Myocyte (in vitro differentiated cells): ENCODE measurements around the gene ARCN1. TPM values are rescaled to one million over a fixed set of nuclear protein-coding genes. Genes with fewer than 3 reads are reported as not detected.

Source experiments
- DNase-seq: peaks from one replicate; pipeline ENCODE4 v3.0.0-alpha.2; 2012; ENCODE audit warnings: low read depth
- polyA plus RNA-seq: library from polyadenylated mRNA; unstranded; fragments of >200 nt; gene quantifications from one replicate; pipeline ENCODE4 v1.2.1, GENCODE V29; 2012; ENCODE audit warnings: missing spikeins
- total RNA-seq: library from RNA; depleted of rRNA; stranded (reverse); fragments of >200 nt; gene quantifications from 2 replicates; pipeline ENCODE4 v1.2.3, GENCODE V29; 2014

ARCN1 gene
- total RNA-seq: 110 and 132 TPM in 2 replicates
- polyA plus RNA-seq: 131 TPM

- peak; percentile 81 for DNase-seq
These were observed at the start of gene ARCN1 for GRCh38 chr11:118572061-118572980. TSS of gene ARCN1 (plus strand) at chr11:118572409. CDS start at chr11:118572548, 139 bp downstream.

GRCh38 chr11:118522571-118523072, 49.6 kb upstream of the ARCN1 start:
- peak; percentile 83 for DNase-seq

GRCh38 chr11:118524356-118524755, 47.9 kb upstream of the ARCN1 start:
- peak; percentile 60 for DNase-seq

- DNase-seq: peak; percentile 93
These were observed 47.3 kb upstream of the ARCN1 start for GRCh38 chr11:118524757-118525470.

DNA sequence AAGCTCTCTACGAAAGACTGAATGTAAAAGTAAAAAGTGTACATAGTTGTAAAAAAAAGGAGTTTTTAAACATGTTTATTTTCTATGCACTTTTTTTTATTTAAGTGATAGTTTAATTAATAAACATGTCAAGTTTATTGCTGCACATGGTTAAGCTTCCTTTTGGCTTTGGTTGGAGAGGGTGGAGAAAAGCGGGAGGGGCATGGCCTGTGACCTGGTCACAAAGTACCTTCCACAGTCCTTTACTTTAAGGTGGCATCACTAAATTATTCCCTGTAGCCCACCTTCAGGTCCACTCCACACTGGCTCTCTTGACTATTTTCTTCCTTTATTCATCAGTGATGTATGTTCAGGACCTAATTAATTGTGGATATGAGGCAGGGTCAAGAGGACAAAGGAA, 45.5 kb upstream of the ARCN1 start:
- DNase-seq: no peak

DNA sequence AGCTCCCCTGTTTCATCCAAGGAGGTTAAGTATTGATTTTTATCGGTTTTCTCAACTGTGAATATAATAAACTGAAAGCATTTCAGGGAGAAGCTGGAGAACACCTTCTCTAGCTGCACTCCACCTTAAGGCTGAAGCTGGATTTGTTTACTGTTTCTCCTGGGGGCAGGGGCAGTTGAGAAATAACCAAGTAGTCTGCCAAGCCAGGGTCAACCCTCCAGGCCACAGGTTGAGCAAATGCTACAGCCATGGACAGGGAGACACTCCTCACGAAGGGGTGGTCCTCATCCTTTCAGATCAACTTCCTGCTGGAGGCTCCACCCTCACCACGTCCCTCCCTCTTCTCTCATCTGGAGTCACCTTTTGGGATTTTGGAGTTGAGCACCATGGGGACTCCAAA, 45.1 kb upstream of the ARCN1 start, which contains the start of gene TTC36:
TTC36 (plus strand) TSS at position 366 of the 400 bp plus-strand sequence; CDS start at position 387, 21 bp downstream.
- DNase-seq: no peak

GRCh38 chr11:118528511-118528910, 43.7 kb upstream of the ARCN1 start:
- DNase-seq: no peak

- peak; percentile 35 for DNase-seq
These were observed 42.5 kb upstream of the ARCN1 start for GRCh38 chr11:118529584-118530175.

GRCh38 chr11:118530180-118530682, 42.0 kb upstream of the ARCN1 start:
- DNase-seq: no peak

- DNase-seq: peak; percentile 88
These were observed 41.3 kb upstream of the ARCN1 start, which contains the start of gene TMEM25 for GRCh38 chr11:118530683-118531596. TSS of gene TMEM25 (plus strand) at chr11:118531192. CDS start at chr11:118531802, 610 bp downstream.

DNA sequence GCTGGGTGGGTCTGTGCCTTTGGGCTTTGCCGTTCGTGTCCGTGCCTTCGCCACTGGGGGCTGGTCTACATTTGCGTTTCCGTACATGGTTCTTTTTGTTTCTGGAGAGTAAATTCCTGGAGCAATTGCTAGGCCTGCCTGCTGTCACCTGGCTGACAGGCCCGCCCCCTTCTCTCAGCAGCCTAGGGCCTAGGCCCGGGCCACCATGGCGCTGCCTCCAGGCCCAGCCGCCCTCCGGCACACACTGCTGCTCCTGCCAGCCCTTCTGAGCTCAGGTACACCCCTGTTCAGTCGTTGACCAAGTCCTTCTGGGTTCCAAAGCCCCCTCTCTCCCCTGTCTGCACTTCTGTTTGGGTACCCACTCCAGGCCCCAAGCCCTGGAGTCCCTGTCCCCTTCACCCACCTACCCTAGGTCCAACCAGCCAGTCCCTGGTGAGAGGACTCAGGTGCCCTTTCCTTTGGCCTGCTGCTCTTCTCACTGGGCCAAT, 40.6 kb upstream of the ARCN1 start:
- DNase-seq: no peak

GRCh38 chr11:118532091-118532490, 40.1 kb upstream of the ARCN1 start:
- DNase-seq: no peak

DNA sequence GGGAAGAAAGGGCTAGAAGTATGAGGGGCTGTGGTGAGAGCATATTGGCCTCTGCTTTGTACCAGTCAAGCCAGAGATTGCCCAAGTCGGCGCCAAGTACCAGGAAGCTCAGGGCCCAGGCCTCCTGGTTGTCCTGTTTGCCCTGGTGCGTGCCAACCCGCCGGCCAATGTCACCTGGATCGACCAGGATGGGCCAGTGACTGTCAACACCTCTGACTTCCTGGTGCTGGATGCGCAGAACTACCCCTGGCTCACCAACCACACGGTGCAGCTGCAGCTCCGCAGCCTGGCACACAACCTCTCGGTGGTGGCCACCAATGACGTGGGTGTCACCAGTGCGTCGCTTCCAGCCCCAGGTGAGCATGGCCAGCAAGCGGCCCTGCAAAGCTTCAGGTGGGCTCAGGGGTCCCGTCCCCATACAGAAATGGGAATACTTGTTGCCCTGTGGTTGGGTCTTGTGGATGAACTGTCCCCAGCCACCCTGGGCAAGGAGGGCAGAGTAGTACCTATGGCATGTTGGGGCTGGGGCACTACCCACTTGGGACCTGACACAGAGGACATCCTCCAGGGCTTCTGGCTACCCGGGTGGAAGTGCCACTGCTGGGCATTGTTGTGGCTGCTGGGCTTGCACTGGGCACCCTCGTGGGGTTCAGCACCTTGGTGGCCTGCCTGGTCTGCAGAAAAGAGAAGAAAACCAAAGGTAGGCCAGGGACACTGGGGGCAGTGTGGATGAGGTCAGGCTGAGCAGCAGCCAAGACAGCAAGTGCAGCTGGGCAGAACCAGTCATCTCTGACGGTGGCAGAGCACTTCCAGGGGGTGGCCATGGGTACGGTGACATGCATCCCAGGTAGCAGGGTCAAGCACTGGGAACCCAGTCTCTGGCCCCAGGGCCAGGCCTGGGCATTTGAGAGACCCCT, 39.1 kb upstream of the ARCN1 start:
- DNase-seq: no peak

DNA sequence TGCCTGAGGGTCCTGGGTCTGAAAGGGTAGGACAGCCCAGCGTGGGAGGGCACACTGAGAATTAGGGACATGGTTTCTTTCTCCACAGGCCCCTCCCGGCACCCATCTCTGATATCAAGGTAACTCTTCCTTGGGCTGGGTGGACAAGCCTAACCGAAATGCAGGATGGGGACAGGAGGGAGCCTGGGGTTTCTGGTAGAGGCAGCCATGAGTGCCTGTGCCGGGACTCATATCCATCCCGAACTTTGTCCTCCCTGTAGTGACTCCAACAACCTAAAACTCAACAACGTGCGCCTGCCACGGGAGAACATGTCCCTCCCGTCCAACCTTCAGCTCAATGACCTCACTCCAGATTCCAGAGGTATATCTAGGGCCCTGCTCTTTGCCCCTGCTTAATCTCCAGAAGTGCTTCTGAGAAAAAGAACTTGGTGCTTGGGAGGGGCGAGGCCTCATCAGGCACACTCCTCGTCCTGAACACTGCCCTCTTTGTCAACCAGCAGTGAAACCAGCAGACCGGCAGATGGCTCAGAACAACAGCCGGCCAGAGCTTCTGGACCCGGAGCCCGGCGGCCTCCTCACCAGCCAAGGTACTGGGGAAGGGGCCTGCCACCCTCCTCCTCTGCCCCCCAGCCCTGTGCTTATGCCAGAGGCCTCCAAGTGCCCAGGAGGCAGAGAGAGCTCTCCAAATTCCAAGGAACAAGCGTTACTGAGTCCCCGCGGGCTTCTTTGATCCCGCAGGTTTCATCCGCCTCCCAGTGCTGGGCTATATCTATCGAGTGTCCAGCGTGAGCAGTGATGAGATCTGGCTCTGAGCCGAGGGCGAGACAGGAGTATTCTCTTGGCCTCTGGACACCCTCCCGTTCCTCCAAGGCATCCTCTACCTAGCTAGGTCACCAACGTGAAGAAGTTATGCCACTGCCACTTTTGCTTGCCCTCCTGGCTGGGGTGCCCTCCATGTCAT, 38.2 kb upstream of the ARCN1 start:
- no peak for DNase-seq

- no peak for DNase-seq
These were observed 36.9 kb upstream of the ARCN1 start for GRCh38 chr11:118535261-118535660.

DNA sequence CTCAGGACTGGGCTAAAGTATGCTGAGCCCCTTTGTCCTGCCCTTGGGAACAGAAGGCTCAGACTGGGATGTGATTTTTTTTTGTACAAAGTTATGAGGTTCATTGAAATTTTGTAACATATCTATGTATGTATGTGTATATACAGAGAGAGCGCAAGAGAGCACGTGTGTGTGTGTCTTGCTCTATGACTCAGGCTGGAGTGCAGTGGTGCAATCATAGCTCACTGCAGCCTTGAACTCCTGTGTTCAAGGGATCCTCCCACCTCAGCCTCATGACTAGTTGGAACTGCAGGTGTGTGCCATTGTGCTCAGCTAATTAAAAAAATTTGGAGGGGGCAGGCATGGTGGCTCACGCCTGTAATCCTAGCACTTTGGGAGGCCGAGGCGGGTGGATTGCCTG, 35.5 kb upstream of the ARCN1 start:
- DNase-seq: no peak

- DNase-seq: no peak
These were observed 34.7 kb upstream of the ARCN1 start for GRCh38 chr11:118537409-118537980.
